Left lobe of liver (tissue), 2 donors: ENCODE measurements around the gene GAA. TPM values are rescaled to one million over a fixed set of nuclear protein-coding genes. Genes with fewer than 3 reads are reported as not detected.

Experiments
- ATAC-seq: fragments of 200-7000 bp; cut with Tn5 transposase; one replicate; pipeline ENCODE4 v1.9.1; 2020; ENCODE audit warnings: mild to moderate bottlenecking, moderate library complexity
- DNase-seq: peaks from one replicate; pipeline ENCODE4 v3.0.0-alpha.2; 2020; ENCODE audit warnings: low spot score
- total RNA-seq: library from RNA; stranded (reverse); gene quantifications from one replicate; pipeline ENCODE4 v1.2.1, GENCODE V29; 2021
- donor health status: DM: no; HTN: no; CAD: no; lungs with moderate emphysema.
- donor health status: DM: no; HTN: yes; CAD: no.

The GAA gene
- 50.6 TPM for total RNA-seq

GRCh38 chr17:80101011-80101945 lies at the start of gene GAA:
TSS of gene GAA (plus strand) at chr17:80101581. CDS start at chr17:80104587, 3,006 bp downstream.
- DNase-seq = peak; percentile 89
- peak; percentile 93 for ATAC-seq

GRCh38 chr17:80051681-80052080 lies 49.7 kb upstream of the GAA start:
- DNase-seq = no peak

GRCh38 chr17:80053102-80053501 lies 48.3 kb upstream of the GAA start:
- no peak for ATAC-seq
- no peak for DNase-seq

More at GRCh38 chr17:80051681-80052080, 49.7 kb upstream of the GAA start:
- ATAC-seq = no peak

- DNase-seq (no peak), ATAC-seq (no peak)
These were observed 45.8 kb upstream of the GAA start for GRCh38 chr17:80055597-80055996.

GRCh38 chr17:80058311-80058955 lies 42.9 kb upstream of the GAA start:
- no peak for DNase-seq
- no peak for ATAC-seq

- no peak for DNase-seq
- ATAC-seq = no peak
These were observed 40.7 kb upstream of the GAA start for GRCh38 chr17:80060644-80061043.

- ATAC-seq (no peak), DNase-seq (no peak)
These were observed 40.0 kb upstream of the GAA start for GRCh38 chr17:80061421-80061820.

GRCh38 chr17:80063830-80064585 lies 37.4 kb upstream of the GAA start:
- ATAC-seq = peak; percentile 52
- peak; percentile 56 for DNase-seq

- ATAC-seq (no peak), DNase-seq (no peak)
These were observed 36.7 kb upstream of the GAA start for GRCh38 chr17:80064696-80065095.

- no peak for ATAC-seq
- DNase-seq = no peak
These were observed 35.8 kb upstream of the GAA start for GRCh38 chr17:80065478-80066170.

- ATAC-seq = no peak
- no peak for DNase-seq
These were observed 33.9 kb upstream of the GAA start for GRCh38 chr17:80067393-80067986.

- ATAC-seq (peak; percentile 47), DNase-seq (peak; percentile 60)
These were observed 32.8 kb upstream of the GAA start for GRCh38 chr17:80068301-80069222.

- ATAC-seq = peak; percentile 36
These were observed 30.8 kb upstream of the GAA start for GRCh38 chr17:80070375-80071115.

GRCh38 chr17:80071116-80071841 lies 30.1 kb upstream of the GAA start:
- ATAC-seq (peak; percentile 82), DNase-seq (peak; percentile 90)

More at GRCh38 chr17:80070375-80071115, 30.8 kb upstream of the GAA start:
- DNase-seq = no peak

GRCh38 chr17:80072410-80072809 lies 29.0 kb upstream of the GAA start:
- DNase-seq = no peak

GRCh38 chr17:80080081-80080480 lies 21.3 kb upstream of the GAA start:
- no peak for ATAC-seq
- no peak for DNase-seq

More at GRCh38 chr17:80072410-80072809, 29.0 kb upstream of the GAA start:
- ATAC-seq = no peak

- no peak for ATAC-seq
- DNase-seq = no peak
These were observed 19.8 kb upstream of the GAA start for GRCh38 chr17:80081596-80081995.
